GM23338 (cell line): ENCODE results near the gene XYLB. TPM values are rescaled to one million over a fixed set of nuclear protein-coding genes. Genes with fewer than 3 reads are reported as not detected.
A peak's percentile ranks its signal among the peaks of the same experiment; 100 is the strongest.

Experiments used
- ATAC-seq: fragments of 200-7000 bp; cut with Tn5 transposase; 3 replicates; pipeline ENCODE4 v1.9.1; 2020
- DNase-seq: peaks from one replicate; pipeline ENCODE4 v3.0.0-alpha.2; 2015; ENCODE audit warnings: low spot score
- H2AFZ ChIP-seq: fragments of 200-600 bp; sonication (generic); 2 replicates; pipeline ENCODE4 v1.8.0; 2016; ENCODE audit warnings: antibody characterized with exemption, mild to moderate bottlenecking, moderate library complexity
- H3F3A ChIP-seq: fragments of 200-600 bp; sonication (generic); replicated peaks from 2 replicates; pipeline ENCODE4 v1.8.0; 2017; ENCODE audit warnings: antibody characterized with exemption, mixed run types, low read depth
- H3K27ac ChIP-seq: fragments of 200-600 bp; sonication (generic); 2 replicates; pipeline ENCODE4 v1.6.1; 2016; ENCODE audit warnings: low read depth
- H3K27me3 ChIP-seq: fragments of 200-600 bp; sonication (generic); 2 replicates; pipeline ENCODE4 v1.8.0; 2016; ENCODE audit warnings: mild to moderate bottlenecking, mixed run types, moderate library complexity; ENCODE audit not compliant: insufficient read depth
- H3K36me3 ChIP-seq: fragments of 200-600 bp; sonication (generic); 2 replicates; pipeline ENCODE4 v1.8.0; 2016; ENCODE audit warnings: mild to moderate bottlenecking; ENCODE audit not compliant: insufficient read depth
- H3K4me1 ChIP-seq: fragments of 200-600 bp; sonication (generic); 2 replicates; pipeline ENCODE4 v1.8.0; 2016; ENCODE audit warnings: mild to moderate bottlenecking, moderate library complexity; ENCODE audit not compliant: insufficient read depth
- H3K4me2 ChIP-seq: fragments of 200-600 bp; sonication (generic); 2 replicates; pipeline ENCODE4 v1.7.1; 2017; ENCODE audit warnings: mixed run types
- H3K4me3 ChIP-seq: fragments of 200-600 bp; sonication (generic); 2 replicates; pipeline ENCODE4 v1.6.1; 2016; ENCODE audit warnings: mixed run types
- H3K79me2 ChIP-seq: fragments of 200-600 bp; sonication (generic); replicated peaks from 2 replicates; pipeline ENCODE4 v1.8.0; 2017; ENCODE audit warnings: mild to moderate bottlenecking; ENCODE audit not compliant: insufficient read depth
- H3K9me2 ChIP-seq: fragments of 200-600 bp; sonication (generic); 2 replicates; pipeline ENCODE4 v1.8.0; 2017; ENCODE audit not compliant: insufficient read depth
- H4K20me1 ChIP-seq: fragments of 200-600 bp; sonication (generic); replicated peaks from 2 replicates; pipeline ENCODE4 v1.8.0; 2017; ENCODE audit warnings: mild to moderate bottlenecking; ENCODE audit not compliant: insufficient read depth
- H3K27ac Mint-ChIP-seq: 2 replicates; pipeline ENCODE4 v1.8.0; 2020; ENCODE audit warnings: inconsistent platforms, mild to moderate bottlenecking, moderate library complexity, mixed read lengths
- H3K27me3 Mint-ChIP-seq: 3 replicates; pipeline ENCODE4 v1.8.0; 2022; ENCODE audit warnings: low read depth, mild to moderate bottlenecking, moderate library complexity, mixed read lengths, inconsistent platforms; ENCODE audit not compliant: insufficient read depth, poor library complexity
- H3K36me3 Mint-ChIP-seq: 3 replicates; pipeline ENCODE4 v1.8.0; 2021; ENCODE audit warnings: low read depth, mild to moderate bottlenecking, inconsistent platforms, moderate library complexity, mixed read lengths
- H3K4me1 Mint-ChIP-seq: 3 replicates; pipeline ENCODE4 v1.8.0; 2020; ENCODE audit warnings: mild to moderate bottlenecking, inconsistent platforms, mixed read lengths
- H3K4me3 Mint-ChIP-seq: 3 replicates; pipeline ENCODE4 v1.8.0; 2021; ENCODE audit warnings: moderate library complexity, mild to moderate bottlenecking, inconsistent platforms, mixed read lengths
- H3K9me3 Mint-ChIP-seq: 3 replicates; pipeline ENCODE4 v1.8.0; 2020; ENCODE audit warnings: moderate library complexity, mild to moderate bottlenecking, inconsistent platforms, mixed read lengths
- CREB1 ChIP-seq: fragments of 250-450 bp; sonication (Bioruptor Pico); IDR thresholded peaks from 2 replicates; pipeline ENCODE4 v1.5.0; 2020; ENCODE audit warnings: low read depth, mild to moderate bottlenecking, moderate library complexity
- ETS1 ChIP-seq: IDR thresholded peaks from 2 replicates; pipeline ENCODE4 v1.6.1; 2016; ENCODE audit warnings: antibody characterized with exemption
- EZH2phosphoT487 ChIP-seq: fragments of 200-600 bp; sonication (generic); IDR thresholded peaks from one replicate; pipeline ENCODE4 v1.8.1; 2018; ENCODE audit warnings: antibody characterized with exemption; ENCODE audit not compliant: unreplicated experiment
- ZNF114 ChIP-seq: fragments of 250-450 bp; sonication (Bioruptor Pico); IDR thresholded peaks from 2 replicates; pipeline ENCODE4 v1.5.0; 2020; ENCODE audit warnings: mild to moderate bottlenecking, moderate library complexity
- ZNF331 ChIP-seq: fragments of 250-450 bp; sonication (Bioruptor Pico); IDR thresholded peaks from 2 replicates; pipeline ENCODE4 v1.5.0; 2020; ENCODE audit warnings: low read depth, mild to moderate bottlenecking, moderate library complexity
- polyA plus RNA-seq: library from polyadenylated mRNA; unstranded; fragments of >200 nt; fragmentation: Nextera tagmentation; extraction: Ambion mirVana; gene quantifications from 2 replicates; pipeline ENCODE4 v1.2.1, GENCODE V29; 2016
- total RNA-seq: library from RNA; depleted of rRNA; stranded (reverse); fragments of >200 nt; shearing (Covaris generic); gene quantifications from 2 replicates; pipeline ENCODE4 v1.2.3, GENCODE V29; 2014
- TF ChIP-seq, protein P1 (sequence below), 2 experiments: fragments of 200-600 bp in 1 of 2; sonication (generic) in 1 of 2; conservative IDR thresholded peaks; 2 replicates each; pipeline versions ENCODE4 v1.5.1 to v1.6.1; 2016 to 2017; ENCODE audit warnings: antibody characterized with exemption in 2 of 2, low read depth in 2 of 2, mild to moderate bottlenecking in 2 of 2, moderate library complexity in 1 of 2

Gene XYLB
- total and polyA plus RNA-seq, 2 experiments from 2014 or later: 1.6 to 3.3 TPM

DNA sequence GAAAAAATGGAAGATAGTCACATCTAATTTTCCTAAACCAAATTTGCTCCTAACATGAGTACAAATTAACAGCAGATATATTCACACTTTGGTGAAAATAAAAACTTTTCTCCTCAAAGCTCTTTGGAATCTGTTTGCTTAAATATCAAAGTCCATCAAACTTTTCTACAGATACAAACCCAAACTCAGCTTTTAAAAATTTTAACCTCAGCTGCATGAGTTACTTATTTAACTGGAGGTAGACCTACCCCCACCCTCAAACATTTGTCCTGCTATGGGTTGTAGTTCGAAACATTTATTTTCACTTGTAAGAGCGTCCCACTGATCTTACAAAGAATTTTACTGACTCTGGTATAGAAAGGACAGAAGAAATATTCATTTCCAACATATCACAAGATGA is 8.9 kb upstream of the XYLB start:
- H2AFZ ChIP-seq: no peak overlapping the region
- H3K27me3 Mint-ChIP-seq: no peaks in the 10 kb centered on the region
- TF ChIP-seq ZNF114 (CRISPR knock-in tag) (no peak), ETS1 (no peak), CREB1 (CRISPR knock-in tag) (no peak), EZH2phosphoT487 (no peak)

DNA sequence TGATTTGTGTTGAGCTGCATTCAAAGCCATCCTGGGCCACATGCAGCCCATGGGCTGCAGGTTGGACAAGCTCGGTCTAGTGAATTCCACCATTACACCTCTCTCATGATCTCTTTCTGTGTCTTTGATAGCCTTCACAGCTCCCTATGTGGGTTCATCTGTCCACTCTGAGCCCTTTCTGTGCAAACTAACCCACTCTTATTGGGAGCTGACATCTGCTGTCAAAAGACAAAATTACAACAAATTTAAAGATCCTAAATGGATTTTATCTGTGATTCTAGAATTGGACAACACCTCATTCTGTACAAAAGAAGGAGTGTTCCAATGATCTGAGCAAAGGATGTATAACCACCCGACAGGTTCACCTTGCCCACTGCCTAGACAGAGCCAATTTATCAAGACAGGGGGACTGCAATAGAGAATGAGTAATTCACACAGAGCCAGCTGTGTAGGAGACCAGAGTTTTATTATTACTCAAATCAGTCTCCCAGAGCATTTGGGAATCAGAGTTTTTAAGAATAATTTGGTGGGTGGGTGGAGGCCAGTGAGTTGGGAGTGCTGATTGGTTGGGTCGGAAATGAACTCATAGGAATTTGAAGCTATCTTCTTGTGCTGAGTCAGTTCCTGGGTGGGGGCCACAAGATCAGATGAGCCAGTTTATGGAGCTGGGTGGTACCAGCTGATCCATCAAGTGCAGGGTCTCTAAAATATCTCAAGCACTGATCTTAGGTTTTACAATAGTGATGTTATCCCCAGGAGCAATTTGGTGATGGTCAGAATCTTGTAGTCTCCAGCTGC is 2.6 kb upstream of the XYLB start:
- TF ChIP-seq ZNF331: no peak
- TF ChIP-seq, protein P1, sequence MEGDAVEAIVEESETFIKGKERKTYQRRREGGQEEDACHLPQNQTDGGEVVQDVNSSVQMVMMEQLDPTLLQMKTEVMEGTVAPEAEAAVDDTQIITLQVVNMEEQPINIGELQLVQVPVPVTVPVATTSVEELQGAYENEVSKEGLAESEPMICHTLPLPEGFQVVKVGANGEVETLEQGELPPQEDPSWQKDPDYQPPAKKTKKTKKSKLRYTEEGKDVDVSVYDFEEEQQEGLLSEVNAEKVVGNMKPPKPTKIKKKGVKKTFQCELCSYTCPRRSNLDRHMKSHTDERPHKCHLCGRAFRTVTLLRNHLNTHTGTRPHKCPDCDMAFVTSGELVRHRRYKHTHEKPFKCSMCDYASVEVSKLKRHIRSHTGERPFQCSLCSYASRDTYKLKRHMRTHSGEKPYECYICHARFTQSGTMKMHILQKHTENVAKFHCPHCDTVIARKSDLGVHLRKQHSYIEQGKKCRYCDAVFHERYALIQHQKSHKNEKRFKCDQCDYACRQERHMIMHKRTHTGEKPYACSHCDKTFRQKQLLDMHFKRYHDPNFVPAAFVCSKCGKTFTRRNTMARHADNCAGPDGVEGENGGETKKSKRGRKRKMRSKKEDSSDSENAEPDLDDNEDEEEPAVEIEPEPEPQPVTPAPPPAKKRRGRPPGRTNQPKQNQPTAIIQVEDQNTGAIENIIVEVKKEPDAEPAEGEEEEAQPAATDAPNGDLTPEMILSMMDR (conservative IDR thresholded peaks at IDR 0.05; ENCODE audit: low read depth in 2 of 2): 0 out of 4 replicates have a peak, but pooled peaks of 1 of the 2 experiments have one; percentile 2
- no peak overlapping the region for H3K4me3 Mint-ChIP-seq
- peaks cover 14% of the 10 kb centered on the region for H3K27me3 ChIP-seq
- no peaks in the 10 kb centered on the region for H4K20me1 ChIP-seq
- H3K36me3 Mint-ChIP-seq: 0 out of 3 replicates have a peak, but pooled peaks cover 5% of the 10 kb centered on the region
- no peak overlapping the region for H3K27ac ChIP-seq
- H3K4me2 ChIP-seq: no peak overlapping the region
- DNase-seq (no peak), ATAC-seq (no peak)
- H3K4me1 ChIP-seq: no peaks in the 10 kb centered on the region; the same call in 1 of the 2 replicates
- H3K4me3 ChIP-seq: no peak overlapping the region
- H3K27me3 Mint-ChIP-seq: peaks cover 21% of the 10 kb centered on the region
- no peaks in the 10 kb centered on the region for H3K79me2 ChIP-seq
- H3K9me3 Mint-ChIP-seq: no peaks in the 10 kb centered on the region; the same call in 1 of the 3 replicates
- no peak overlapping the region for H3K27ac Mint-ChIP-seq
- peaks cover 2% of the 10 kb centered on the region; the same call in 1 of the 3 replicates for H3K4me1 Mint-ChIP-seq
- H3F3A ChIP-seq: 0 out of 2 replicates have a peak, but pooled peaks cover 3% of the 10 kb centered on the region
- no peak overlapping the region for H2AFZ ChIP-seq
- no peaks in the 10 kb centered on the region for H3K36me3 ChIP-seq
- H3K9me2 ChIP-seq: no peaks in the 10 kb centered on the region

More for the DNA sequence above, 8.9 kb upstream of the XYLB start:
- Mint-ChIP-seq H3K4me3 (no peak overlapping the region), H3K9me3 (no peaks in the 10 kb centered on the region; the same call in 2 of the 3 replicates), H3K4me1 (no peaks in the 10 kb centered on the region), H3K36me3 (no peaks in the 10 kb centered on the region), H3K27ac (no peak overlapping the region)
- Histone ChIP-seq H3K27me3 (no peaks in the 10 kb centered on the region), H4K20me1 (no peaks in the 10 kb centered on the region), H3K4me3 (no peak overlapping the region), H3K27ac (no peak overlapping the region), H3K4me1 (no peaks in the 10 kb centered on the region), H3K9me2 (no peaks in the 10 kb centered on the region), H3F3A (no peaks in the 10 kb centered on the region), H3K36me3 (no peaks in the 10 kb centered on the region), H3K79me2 (no peaks in the 10 kb centered on the region), H3K4me2 (no peak overlapping the region)
- DNase-seq: no peak
- ATAC-seq: no peak
